Cardiac muscle cell (in vitro differentiated cells and primary cell): ENCODE results near the gene ZNF543. TPM values are rescaled to one million over a fixed set of nuclear protein-coding genes. Genes with fewer than 3 reads are reported as not detected.

Experiments
- DNase-seq, 2 donors: peaks; one replicate each; pipeline versions ENCODE4 v3.0.0 to v3.0.0-alpha.2; 2010 to 2017; ENCODE audit warnings: low read depth in 1 of 2, low spot score in 1 of 2
- H3K27ac ChIP-seq: fragments of 200-600 bp; sonication (generic); 2 replicates; pipeline ENCODE4 v1.5.1; 2016
- H3K27me3 ChIP-seq: fragments of 200-600 bp; sonication (generic); 2 replicates; pipeline ENCODE4 v1.6.0; 2016; ENCODE audit warnings: control low read depth
- H3K36me3 ChIP-seq: fragments of 200-600 bp; sonication (generic); 2 replicates; pipeline ENCODE4 v1.5.1; 2016; ENCODE audit warnings: control low read depth
- H3K4me1 ChIP-seq: fragments of 200-600 bp; sonication (generic); 2 replicates; pipeline ENCODE4 v1.8.1; 2017; ENCODE audit warnings: low read depth, mild to moderate bottlenecking, mixed run types
- H3K4me3 ChIP-seq: fragments of 200-600 bp; sonication (generic); 2 replicates; pipeline ENCODE4 v1.5.1; 2016; ENCODE audit warnings: mild to moderate bottlenecking
- H3K9me3 ChIP-seq: fragments of 200-600 bp; sonication (generic); 2 replicates; pipeline ENCODE4 v1.5.1; 2017; ENCODE audit warnings: low read depth, mild to moderate bottlenecking, control low read depth
- polyA plus RNA-seq: library from polyadenylated mRNA; unstranded; fragments of >200 nt; fragmentation: Nextera tagmentation; extraction: Ambion mirVana; gene quantifications from 2 replicates; pipeline ENCODE4 v1.2.1, GENCODE V29; 2016
- total RNA-seq: library from RNA; depleted of rRNA; stranded (reverse); fragments of >200 nt; gene quantifications from 2 replicates; pipeline ENCODE4 v1.2.3, GENCODE V29; 2016
- TF ChIP-seq, protein P1 (sequence below): IDR thresholded peaks from 2 replicates; pipeline ENCODE4 v1.5.1; 2012; ENCODE audit warnings: low read depth, mild to moderate bottlenecking, low read length

The ZNF543 gene
- total and polyA plus RNA-seq, 2 experiments from 2014 or later = 3.4 to 12.3 TPM

DNA sequence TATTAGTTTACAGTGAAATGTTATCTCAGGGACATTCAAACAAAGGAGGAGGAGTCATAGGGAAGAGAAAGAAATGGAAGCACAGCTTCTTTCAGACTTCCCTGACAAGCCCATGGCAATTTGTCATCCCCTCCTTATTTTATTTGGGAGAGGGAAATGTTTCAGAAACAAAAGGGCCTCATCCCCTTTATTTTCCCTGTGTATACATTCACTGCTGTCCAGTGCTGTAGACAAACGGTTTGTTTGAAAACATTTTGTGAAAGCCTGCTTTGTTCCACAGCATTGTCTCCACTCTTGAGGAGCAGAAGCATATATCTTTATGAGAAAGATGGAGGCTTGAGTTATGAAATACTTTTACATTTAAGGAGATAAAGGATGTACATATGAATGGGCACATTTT is 27.7 kb upstream of the ZNF543 start:
- Histone ChIP-seq H3K9me3 (no peaks in the 10 kb centered on the region), H3K4me3 (no peak overlapping the region), H3K27ac (no peak overlapping the region), H3K36me3 (peaks cover 56% of the 10 kb centered on the region), H3K27me3 (no peaks in the 10 kb centered on the region), H3K4me1 (no peaks in the 10 kb centered on the region)
- TF ChIP-seq, protein P1, sequence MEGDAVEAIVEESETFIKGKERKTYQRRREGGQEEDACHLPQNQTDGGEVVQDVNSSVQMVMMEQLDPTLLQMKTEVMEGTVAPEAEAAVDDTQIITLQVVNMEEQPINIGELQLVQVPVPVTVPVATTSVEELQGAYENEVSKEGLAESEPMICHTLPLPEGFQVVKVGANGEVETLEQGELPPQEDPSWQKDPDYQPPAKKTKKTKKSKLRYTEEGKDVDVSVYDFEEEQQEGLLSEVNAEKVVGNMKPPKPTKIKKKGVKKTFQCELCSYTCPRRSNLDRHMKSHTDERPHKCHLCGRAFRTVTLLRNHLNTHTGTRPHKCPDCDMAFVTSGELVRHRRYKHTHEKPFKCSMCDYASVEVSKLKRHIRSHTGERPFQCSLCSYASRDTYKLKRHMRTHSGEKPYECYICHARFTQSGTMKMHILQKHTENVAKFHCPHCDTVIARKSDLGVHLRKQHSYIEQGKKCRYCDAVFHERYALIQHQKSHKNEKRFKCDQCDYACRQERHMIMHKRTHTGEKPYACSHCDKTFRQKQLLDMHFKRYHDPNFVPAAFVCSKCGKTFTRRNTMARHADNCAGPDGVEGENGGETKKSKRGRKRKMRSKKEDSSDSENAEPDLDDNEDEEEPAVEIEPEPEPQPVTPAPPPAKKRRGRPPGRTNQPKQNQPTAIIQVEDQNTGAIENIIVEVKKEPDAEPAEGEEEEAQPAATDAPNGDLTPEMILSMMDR = no peak
- DNase-seq = no peak

DNA sequence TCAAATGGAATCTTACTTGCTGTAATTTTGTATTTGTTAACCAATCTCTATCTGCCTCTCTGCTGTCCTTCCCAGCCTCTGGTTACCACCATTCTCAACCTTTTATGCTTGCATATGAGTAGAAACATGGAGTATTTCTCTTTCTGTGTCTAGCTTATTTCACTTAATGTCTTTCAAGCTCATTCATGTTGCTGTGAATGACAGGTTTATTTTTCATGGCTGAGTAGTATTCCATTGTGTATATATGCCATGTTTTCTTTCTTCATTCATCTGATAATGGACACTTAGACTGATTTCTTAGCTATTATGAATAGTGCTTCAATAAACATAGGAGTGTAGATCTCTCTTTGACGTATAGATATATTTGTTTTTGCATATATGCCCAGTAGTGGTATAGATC is 26.6 kb upstream of the ZNF543 start:
- H3K27me3 ChIP-seq = no peaks in the 10 kb centered on the region
- no peaks in the 10 kb centered on the region for H3K9me3 ChIP-seq
- H3K36me3 ChIP-seq = peaks cover 45% of the 10 kb centered on the region
- H3K4me1 ChIP-seq = no peaks in the 10 kb centered on the region
- H3K4me3 ChIP-seq = no peak overlapping the region
- no peak overlapping the region for H3K27ac ChIP-seq
- DNase-seq = no peak
- TF ChIP-seq, protein P1 = no peak

DNA sequence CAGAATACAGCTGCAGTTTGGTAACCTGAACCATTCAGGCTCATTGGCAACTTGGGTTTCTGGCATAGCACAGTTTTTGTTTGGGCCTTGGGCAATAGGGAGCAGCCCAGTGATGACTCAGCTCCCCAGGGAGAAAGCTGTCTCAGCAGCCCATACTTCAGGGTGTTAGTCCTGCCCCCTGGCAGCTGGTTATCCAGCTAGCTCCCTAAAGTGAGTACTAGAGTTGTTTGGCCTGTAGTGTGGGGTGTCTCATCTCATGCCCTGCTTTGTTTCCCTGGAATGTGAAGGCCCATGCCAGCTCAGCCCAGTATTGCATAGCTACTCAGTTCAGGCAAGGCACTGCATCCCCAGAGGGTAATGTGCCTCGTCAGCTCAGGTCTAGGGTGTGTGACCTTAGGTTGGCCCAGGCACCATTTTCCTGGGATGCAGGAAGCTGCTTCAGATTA is 18.2 kb upstream of the ZNF543 start:
- peak in 1 of 2 donors; percentile 97 for DNase-seq
- Histone ChIP-seq H3K4me1 (no peaks in the 10 kb centered on the region), H3K36me3 (peaks cover 3% of the 10 kb centered on the region), H3K4me3 (no peak overlapping the region), H3K9me3 (no peaks in the 10 kb centered on the region), H3K27me3 (no peaks in the 10 kb centered on the region), H3K27ac (no peak overlapping the region)
- TF ChIP-seq, protein P1 = peak; percentile 14

DNA sequence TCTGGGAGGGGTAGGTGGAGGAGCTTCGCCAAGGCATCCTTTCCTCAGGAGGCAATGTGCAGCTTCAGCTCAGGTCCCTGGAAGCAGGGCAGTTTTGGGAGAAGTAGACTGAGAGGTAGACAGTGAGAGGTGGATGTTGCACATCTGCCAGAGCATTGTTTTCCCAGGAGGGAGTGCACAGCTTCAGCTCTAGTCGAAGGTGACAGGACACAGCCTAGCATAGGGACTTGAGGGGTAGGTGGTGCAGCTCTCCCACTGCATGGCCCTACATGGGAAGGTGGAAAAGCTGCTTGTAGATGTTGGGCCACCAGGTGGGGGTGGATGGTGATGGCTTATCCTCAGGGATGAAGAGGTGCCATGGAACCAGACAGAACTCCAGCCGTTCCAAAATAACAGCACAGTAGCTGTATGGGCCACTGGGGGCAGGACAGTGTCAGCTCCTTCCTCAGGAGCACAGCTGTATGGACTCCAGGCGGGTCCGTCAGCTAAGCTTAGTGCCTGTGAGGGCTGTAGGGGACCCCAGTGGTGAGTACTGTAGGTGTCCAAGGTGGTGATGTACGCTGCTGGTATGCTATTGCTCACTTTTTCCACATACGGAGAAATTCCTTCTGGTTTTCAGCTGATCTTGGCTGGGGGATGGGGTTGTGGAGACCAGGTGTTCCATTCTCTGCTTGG is 17.4 kb upstream of the ZNF543 start:
- Histone ChIP-seq H3K4me1 (no peaks in the 10 kb centered on the region), H3K36me3 (peaks cover 3% of the 10 kb centered on the region), H3K27ac (no peak overlapping the region), H3K27me3 (no peaks in the 10 kb centered on the region), H3K9me3 (no peaks in the 10 kb centered on the region), H3K4me3 (no peak overlapping the region)
- peak in 1 of 2 donors; percentile 30 for DNase-seq
- TF ChIP-seq, protein P1 = no peak

DNA sequence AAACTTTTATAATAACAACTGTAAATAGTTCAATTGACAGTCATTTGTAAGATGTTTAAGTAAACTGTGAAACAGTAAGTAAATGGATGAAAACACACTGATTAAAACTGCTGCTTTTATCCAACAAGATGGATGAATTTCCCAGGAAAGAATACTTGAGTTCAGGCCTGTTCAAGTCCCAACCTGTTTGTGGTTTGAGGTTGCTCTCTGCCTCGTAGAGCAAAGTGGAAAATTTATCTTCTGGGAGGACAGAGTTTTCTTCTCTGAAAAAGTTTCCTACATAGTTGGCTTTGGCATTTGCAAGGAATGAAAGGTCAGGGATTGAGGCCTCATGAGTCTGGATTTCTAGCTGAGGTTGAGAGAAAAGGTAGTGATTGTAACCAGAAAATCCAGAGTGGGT is 15.2 kb upstream of the ZNF543 start:
- no peak overlapping the region for H3K4me3 ChIP-seq
- TF ChIP-seq, protein P1 = no peak
- no peaks in the 10 kb centered on the region for H3K27me3 ChIP-seq
- no peaks in the 10 kb centered on the region for H3K9me3 ChIP-seq
- H3K4me1 ChIP-seq = no peaks in the 10 kb centered on the region
- no peak overlapping the region for H3K27ac ChIP-seq
- DNase-seq = no peak
- H3K36me3 ChIP-seq = no peaks in the 10 kb centered on the region
